Tibial nerve (tissue), 4 donors: ENCODE data around the gene ABCG2. TPM values are rescaled to one million over a fixed set of nuclear protein-coding genes. Genes with fewer than 3 reads are reported as not detected.

ENCODE experiments used
- DNase-seq, 2 donors: peaks; one replicate each; pipeline ENCODE4 v3.0.0-alpha.2; 2019; ENCODE audit warnings: low spot score in 2 of 2
- H3K27ac ChIP-seq, 4 donors: fragments of 200-600 bp; sonication (generic) in 3 of 4; one replicate each; pipeline ENCODE4 v1.5.1; 2017 to 2019; ENCODE audit warnings: mild to moderate bottlenecking in 1 of 4
- H3K27me3 ChIP-seq, 2 donors: fragments of 200-600 bp; sonication (generic) in 1 of 2; one replicate each; pipeline versions ENCODE4 v1.5.1 to v1.6.0; 2017 to 2019
- H3K36me3 ChIP-seq, 3 donors: fragments of 200-600 bp; sonication (generic); one replicate each; pipeline ENCODE4 v1.5.1; 2018 to 2019
- H3K4me1 ChIP-seq, 4 donors: fragments of 200-600 bp; sonication (generic) in 3 of 4; one replicate each; pipeline ENCODE4 v1.5.1; 2017 to 2019
- H3K4me3 ChIP-seq, 4 donors: fragments of 200-600 bp; sonication (generic) in 3 of 4; one replicate each; pipeline ENCODE4 v1.5.1; 2017 to 2019; ENCODE audit warnings: mild to moderate bottlenecking in 1 of 4, moderate library complexity in 1 of 4
- H3K9me3 ChIP-seq, 4 donors: fragments of 200-600 bp; sonication (generic) in 3 of 4; one replicate each; pipeline ENCODE4 v1.5.1; 2017 to 2019
- EP300 ChIP-seq, 2 donors: sonication (generic); formaldehyde crosslinking; IDR thresholded peaks; one replicate each; pipeline ENCODE4 v1.6.1; 2017; ENCODE audit warnings: antibody characterized with exemption in 2 of 2, mild to moderate bottlenecking in 1 of 2
- POLR2A ChIP-seq, 2 donors: fragments of 450-650 bp; IDR thresholded peaks; one replicate each; pipeline ENCODE4 v1.6.1; 2017; ENCODE audit warnings: antibody characterized with exemption in 2 of 2, mild to moderate bottlenecking in 2 of 2, moderate library complexity in 2 of 2
- WGBS, 2 donors: methylation state at CpG; one replicate each; pipeline ENCODE4 v1.1.5; 2018; 5-methylcytosine and 5-hydroxymethylcytosine counted together
- total RNA-seq, 4 donors: library from RNA; depleted of rRNA; stranded (reverse); fragments of >200 nt; gene quantifications; one replicate each; pipeline ENCODE4 v1.1.0, GENCODE V29; 2016
- TF ChIP-seq, protein P1 (sequence below), 5 experiments: fragments of 200-600 bp in 3 of 5; fragments of 450-650 bp in 2 of 5; sonication (generic) in 3 of 5; IDR thresholded peaks; one replicate each; pipeline ENCODE4 v1.5.1; 2016 to 2019; ENCODE audit warnings: antibody characterized with exemption in 5 of 5, mild to moderate bottlenecking in 3 of 5, moderate library complexity in 2 of 5

Gene ABCG2
- total RNA-seq, 4 donors from 2014 or later, result 5.3 to 12.0 (median 8.2) TPM

DNA sequence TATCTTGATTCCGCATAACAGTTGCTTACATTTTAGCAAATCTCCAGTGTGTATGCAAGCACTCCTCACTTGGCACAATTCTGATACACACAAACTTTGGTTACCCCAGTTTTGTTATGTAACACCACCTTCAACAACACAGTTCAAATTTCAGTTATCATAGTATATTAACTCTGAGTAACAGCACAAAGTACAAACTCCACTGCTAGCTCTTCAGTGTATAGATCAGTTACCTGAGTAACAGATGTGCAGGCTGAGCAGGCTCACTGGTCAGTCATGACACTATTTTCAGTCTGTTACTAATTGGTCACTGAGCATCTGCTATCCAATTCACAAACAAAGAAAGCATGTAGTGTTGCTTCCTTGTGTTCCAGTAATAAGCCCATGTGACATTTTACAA, 95.6 kb downstream of the ABCG2 start:
- TF ChIP-seq POLR2A (IDR thresholded peaks at IDR 0.05) (no peak), EP300 (IDR thresholded peaks at IDR 0.05) (no peak)
- TF ChIP-seq, protein P1, sequence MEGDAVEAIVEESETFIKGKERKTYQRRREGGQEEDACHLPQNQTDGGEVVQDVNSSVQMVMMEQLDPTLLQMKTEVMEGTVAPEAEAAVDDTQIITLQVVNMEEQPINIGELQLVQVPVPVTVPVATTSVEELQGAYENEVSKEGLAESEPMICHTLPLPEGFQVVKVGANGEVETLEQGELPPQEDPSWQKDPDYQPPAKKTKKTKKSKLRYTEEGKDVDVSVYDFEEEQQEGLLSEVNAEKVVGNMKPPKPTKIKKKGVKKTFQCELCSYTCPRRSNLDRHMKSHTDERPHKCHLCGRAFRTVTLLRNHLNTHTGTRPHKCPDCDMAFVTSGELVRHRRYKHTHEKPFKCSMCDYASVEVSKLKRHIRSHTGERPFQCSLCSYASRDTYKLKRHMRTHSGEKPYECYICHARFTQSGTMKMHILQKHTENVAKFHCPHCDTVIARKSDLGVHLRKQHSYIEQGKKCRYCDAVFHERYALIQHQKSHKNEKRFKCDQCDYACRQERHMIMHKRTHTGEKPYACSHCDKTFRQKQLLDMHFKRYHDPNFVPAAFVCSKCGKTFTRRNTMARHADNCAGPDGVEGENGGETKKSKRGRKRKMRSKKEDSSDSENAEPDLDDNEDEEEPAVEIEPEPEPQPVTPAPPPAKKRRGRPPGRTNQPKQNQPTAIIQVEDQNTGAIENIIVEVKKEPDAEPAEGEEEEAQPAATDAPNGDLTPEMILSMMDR (IDR thresholded peaks at IDR 0.05), result no peak
- Histone ChIP-seq H3K36me3 (peaks cover 0 to 70% (median 6%) of the 10 kb centered on the region in 3 donors), H3K4me1 (peaks cover 0 to 3% (median 0%) of the 10 kb centered on the region in 4 donors), H3K9me3 (peaks cover 0 to 4% (median 0%) of the 10 kb centered on the region in 4 donors), H3K27ac (no peak overlapping the region), H3K27me3 (no peaks in the 10 kb centered on the region), H3K4me3 (no peak overlapping the region)
- WGBS, 2 donors, result 90% methylated on average over 1 of the region's 1 CpG
- no peak for DNase-seq

DNA sequence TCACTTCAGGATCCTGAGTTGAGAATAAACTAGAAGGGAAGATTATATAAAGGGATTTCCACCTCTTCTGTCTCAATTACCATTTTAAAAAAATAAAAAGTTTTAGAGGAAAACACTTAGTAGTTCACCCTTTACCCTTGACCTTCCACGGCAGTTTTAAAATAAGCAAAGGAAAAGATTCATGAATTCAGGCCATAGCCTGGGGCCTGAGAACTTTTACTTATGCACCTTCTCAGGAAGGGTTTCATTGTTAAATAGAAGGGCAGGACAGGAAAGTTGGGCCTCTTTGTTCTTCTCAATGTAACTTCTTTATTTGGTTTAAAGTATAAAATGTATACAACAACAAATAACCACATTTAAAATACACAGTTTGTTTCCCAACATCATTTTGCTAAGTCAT, 96.1 kb downstream of the ABCG2 start:
- H3K27ac ChIP-seq, result no peak overlapping the region
- 38% methylated on average over 1 of the region's 1 CpG for WGBS, 2 donors
- peaks cover 0 to 69% (median under 1%) of the 10 kb centered on the region in 3 donors for H3K36me3 ChIP-seq

DNA sequence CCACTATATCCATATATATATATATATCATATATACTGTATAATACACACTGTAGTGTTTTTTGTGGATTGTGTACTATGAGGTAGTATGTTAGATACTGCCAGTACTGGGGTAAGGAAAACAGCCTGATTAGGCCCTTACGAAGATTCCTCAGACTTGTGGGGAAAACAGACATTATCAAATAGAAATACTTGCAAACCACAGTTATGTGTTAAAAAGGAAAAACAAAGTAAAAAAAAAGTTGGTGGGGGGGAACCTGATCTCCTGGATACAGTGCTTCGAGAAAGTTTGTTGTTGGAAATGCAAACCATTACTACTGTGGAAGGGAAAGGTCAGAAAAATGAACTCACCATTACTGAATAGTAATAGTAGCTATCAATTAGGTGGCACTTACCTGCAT, 98.0 kb downstream of the ABCG2 start:
- no peak for TF ChIP-seq EP300 (IDR thresholded peaks at IDR 0.05)
- TF ChIP-seq POLR2A (IDR thresholded peaks at IDR 0.05), result no peak
- Histone ChIP-seq H3K4me3 (no peak overlapping the region), H3K9me3 (no peaks in the 10 kb centered on the region), H3K4me1 (peaks cover 0 to 3% (median 0%) of the 10 kb centered on the region in 4 donors), H3K27me3 (no peaks in the 10 kb centered on the region), H3K36me3 (peaks cover 0 to 69% (median 0%) of the 10 kb centered on the region in 3 donors), H3K27ac (peak overlapping the region in 1 of 4 donors; percentile 15)
- no peak for DNase-seq
- 74 to 80% methylated on average over 2 of the region's 2 CpGs for WGBS, 2 donors

More for the DNA sequence above, 96.1 kb downstream of the ABCG2 start:
- H3K4me3 ChIP-seq, result no peak overlapping the region
- no peaks in the 10 kb centered on the region for H3K27me3 ChIP-seq
- TF ChIP-seq EP300 (IDR thresholded peaks at IDR 0.05), result no peak
- TF ChIP-seq, protein P1 (IDR thresholded peaks at IDR 0.05), result no peak
- no peak for TF ChIP-seq POLR2A (IDR thresholded peaks at IDR 0.05)
- no peaks in the 10 kb centered on the region for H3K9me3 ChIP-seq
- H3K4me1 ChIP-seq, result peaks cover 0 to 3% (median 0%) of the 10 kb centered on the region in 4 donors
- no peak for DNase-seq

DNA sequence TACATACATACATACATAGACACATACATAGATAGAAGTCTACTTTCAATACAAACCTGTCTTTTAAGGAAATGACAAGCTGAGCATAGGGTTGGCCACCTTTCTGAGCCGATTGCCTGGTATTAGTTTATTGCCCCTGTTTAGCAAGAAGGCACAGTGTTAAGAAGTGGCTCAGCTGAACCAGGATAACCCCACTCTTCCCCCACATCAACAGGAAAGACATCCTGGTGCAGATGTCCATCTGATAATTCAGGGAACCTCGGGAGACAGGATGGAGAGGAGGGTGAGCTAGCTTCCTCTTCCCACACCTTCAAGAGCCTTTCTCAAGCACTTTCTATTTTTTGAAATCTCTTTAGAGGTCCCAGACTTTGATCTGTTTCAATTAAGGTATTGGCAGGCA, 98.7 kb downstream of the ABCG2 start:
- WGBS, 2 donors, result 46 to 60% methylated on average over 2 of the region's 2 CpGs
- H3K27me3 ChIP-seq, result no peaks in the 10 kb centered on the region
- no peak overlapping the region for H3K4me3 ChIP-seq
- H3K9me3 ChIP-seq, result no peaks in the 10 kb centered on the region
- no peak for DNase-seq
- peak overlapping the region in 1 of 4 donors; percentile 45 for H3K27ac ChIP-seq
- peaks cover 0 to 3% (median 0%) of the 10 kb centered on the region in 4 donors for H3K4me1 ChIP-seq
- H3K36me3 ChIP-seq, result peaks cover 0 to 69% (median 0%) of the 10 kb centered on the region in 3 donors
- TF ChIP-seq, protein P1 (IDR thresholded peaks at IDR 0.05), result no peak
- TF ChIP-seq POLR2A (IDR thresholded peaks at IDR 0.05) (no peak), EP300 (IDR thresholded peaks at IDR 0.05) (no peak)

DNA sequence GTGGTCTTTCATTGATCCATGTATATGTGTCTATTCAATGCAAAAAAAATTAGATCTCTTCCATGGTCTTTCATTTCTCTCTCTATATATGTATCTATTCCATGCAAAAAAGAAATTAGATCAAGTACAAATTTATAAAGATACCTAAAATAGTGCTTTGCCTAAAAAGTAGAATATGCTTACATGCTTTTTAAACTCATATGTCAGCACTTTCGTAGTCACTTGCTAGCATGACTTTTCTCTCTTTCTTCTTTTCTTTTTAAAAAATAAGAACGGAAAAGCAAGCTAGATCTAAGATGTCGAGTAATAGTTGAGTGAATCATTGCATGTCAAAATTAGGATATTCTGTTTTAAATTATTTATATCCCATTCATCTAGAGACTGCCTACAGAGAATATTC, 100.1 kb downstream of the ABCG2 start:
- DNase-seq, result no peak
- no peaks in the 10 kb centered on the region for H3K27me3 ChIP-seq
- TF ChIP-seq POLR2A (IDR thresholded peaks at IDR 0.05) (no peak), EP300 (IDR thresholded peaks at IDR 0.05) (no peak)
- TF ChIP-seq, protein P1 (IDR thresholded peaks at IDR 0.05), result no peak
- peaks cover 0 to 3% (median 0%) of the 10 kb centered on the region in 4 donors for H3K4me1 ChIP-seq
- no peak overlapping the region for H3K27ac ChIP-seq
- WGBS, 2 donors, result 95 to 97% methylated on average over 3 of the region's 3 CpGs
- no peak overlapping the region for H3K4me3 ChIP-seq
- H3K36me3 ChIP-seq, result peaks cover 0 to 68% (median 0%) of the 10 kb centered on the region in 3 donors
- no peaks in the 10 kb centered on the region for H3K9me3 ChIP-seq
